NCI-H146 treated with DMSO at 0.1 percent for 48 hours (cell line): ENCODE results near the gene NAV2.

Experiments
- DNase-seq: peaks from one replicate; lab custom pipeline; 2025; ENCODE audit not compliant: unreplicated experiment; lab: John Stamatoyannopoulos, UW

NAV2 gene

GRCh38 chr11:19827399-19828135 is 114.9 kb downstream of the NAV2 start:
- no peak for DNase-seq

DNA sequence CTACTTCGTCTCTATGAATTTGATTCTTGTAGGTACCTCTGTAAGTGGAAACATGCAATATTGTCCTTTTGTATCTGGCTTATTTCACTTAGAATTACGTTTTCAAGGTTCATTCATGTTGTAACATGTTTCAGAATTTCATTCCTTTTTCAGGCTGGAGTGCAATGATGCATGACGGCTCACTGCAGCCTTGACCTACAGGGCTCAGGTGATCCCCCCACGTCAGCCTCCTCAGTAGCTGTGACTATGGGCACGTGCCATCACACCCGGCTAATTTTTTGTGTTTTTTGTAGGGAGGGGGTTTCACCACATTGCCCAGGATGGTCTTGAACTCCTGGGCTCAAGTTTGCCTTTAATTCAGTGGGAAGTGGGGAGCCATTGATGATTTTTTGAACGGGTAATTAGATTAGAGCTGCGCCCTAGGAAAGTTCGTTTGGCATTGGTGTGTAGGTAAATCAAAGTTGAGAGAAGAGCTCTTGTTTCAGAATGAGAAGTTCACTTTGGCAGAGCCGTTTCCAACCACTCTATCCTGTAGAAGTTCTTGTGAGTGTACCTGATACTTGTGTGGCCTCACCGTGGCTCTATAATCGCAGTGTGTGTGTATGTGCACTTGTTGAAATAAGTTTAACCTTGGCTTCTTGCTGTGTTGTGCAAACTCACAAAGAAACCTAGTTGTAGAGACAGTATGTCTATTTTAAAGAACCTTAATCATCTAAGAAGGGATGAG is 115.9 kb downstream of the NAV2 start:
- no peak for DNase-seq

- DNase-seq, result no peak
These were observed 116.6 kb downstream of the NAV2 start for GRCh38 chr11:19829109-19829837.

DNA sequence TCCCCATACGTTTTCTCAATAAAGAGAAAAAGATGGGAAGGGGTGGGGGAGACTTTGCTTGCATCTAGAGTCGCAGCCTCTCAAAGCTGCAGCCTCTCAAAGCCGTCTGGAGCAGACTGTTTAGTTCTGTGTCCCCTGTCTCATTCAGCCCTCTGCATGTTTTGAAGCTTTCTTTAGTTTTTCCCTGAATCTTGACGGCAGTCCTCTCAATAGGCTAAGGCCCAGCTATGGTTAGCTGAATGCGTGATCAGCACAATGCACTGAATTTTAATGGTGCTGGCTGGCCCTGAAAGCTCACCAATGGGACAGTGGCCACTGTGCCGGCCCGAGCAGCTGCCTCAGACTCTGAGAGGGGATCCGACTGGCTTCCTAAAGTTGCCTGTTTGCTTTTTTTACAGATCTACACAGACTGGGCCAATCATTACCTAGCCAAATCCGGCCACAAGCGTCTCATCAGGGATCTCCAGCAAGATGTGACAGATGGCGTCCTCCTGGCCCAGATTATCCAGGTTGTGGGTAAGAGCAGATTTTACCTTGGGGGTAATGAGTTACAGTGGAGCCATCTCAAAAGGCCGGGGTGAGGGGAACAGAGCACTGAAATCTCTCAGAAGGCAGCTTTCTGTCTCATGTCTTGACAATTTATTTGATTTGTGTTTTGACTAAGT is 119.6 kb downstream of the NAV2 start:
- no peak for DNase-seq

- no peak for DNase-seq
These were observed 120.3 kb downstream of the NAV2 start for GRCh38 chr11:19832901-19833300.

- DNase-seq, result no peak
These were observed 122.1 kb downstream of the NAV2 start for GRCh38 chr11:19834771-19835170.

DNA sequence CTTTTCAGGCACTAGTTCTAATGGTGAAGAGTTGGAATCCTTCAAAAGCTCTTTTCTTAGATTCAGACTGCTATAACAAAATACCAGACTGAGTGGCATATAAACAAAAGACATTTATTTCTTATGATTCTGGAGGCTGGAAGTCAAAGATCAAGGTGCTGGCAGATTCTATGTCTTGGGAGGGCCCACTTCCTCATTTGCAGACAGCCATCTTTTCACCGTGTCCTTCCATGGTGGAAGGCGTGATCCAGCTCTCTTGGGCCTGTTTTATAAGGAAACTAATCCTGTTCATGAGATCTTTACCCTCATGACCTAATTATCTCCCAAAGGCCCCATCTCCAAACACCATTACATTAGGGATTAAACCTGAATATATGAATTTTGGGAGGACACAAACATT is 124.0 kb downstream of the NAV2 start:
- DNase-seq, result no peak

- no peak for DNase-seq
These were observed 126.5 kb downstream of the NAV2 start for GRCh38 chr11:19838994-19839768.

GRCh38 chr11:19840961-19841360 is 128.3 kb downstream of the NAV2 start:
- DNase-seq, result no peak

DNA sequence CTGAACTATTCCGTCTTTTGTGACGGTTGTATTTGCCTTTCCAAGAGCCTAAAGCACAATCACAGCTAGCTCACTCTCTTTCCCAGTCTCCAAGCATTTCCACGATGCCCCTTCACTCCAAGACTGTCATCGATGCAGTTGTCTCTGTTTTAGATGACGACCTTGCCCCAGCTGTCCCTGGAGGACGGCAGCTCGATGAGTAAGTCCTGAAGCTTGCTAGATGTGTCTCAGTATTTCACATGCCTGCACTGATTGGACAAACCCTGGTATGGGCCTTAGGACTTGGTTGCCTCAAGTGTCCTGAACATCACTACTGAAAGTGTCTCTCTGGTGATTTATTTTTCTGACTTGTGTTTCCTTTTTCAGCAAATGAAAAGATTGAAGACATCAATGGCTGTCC is 129.9 kb downstream of the NAV2 start:
- no peak for DNase-seq

DNA sequence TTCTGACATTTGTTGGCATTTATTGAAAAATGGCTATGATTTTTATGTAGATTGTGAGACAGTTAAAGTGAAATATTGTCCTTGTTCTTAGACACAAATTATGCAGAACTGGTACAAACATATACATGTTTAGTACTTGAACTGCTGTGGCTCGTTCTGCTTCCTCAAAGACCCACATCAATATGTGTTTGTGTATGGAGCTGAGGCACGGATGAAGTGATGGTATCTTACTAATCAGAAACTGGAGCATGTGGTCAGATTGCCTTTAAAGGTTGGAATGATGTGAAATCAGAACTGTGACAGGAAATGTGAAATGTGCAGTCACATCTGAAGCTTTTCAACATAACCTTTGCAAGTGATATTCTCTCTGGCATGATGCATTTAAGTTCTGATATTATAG is 130.4 kb downstream of the NAV2 start:
- no peak for DNase-seq

- DNase-seq, result no peak
These were observed 131.4 kb downstream of the NAV2 start for GRCh38 chr11:19844012-19844411.

- DNase-seq, result no peak
These were observed 132.2 kb downstream of the NAV2 start for GRCh38 chr11:19844806-19845205.

DNA sequence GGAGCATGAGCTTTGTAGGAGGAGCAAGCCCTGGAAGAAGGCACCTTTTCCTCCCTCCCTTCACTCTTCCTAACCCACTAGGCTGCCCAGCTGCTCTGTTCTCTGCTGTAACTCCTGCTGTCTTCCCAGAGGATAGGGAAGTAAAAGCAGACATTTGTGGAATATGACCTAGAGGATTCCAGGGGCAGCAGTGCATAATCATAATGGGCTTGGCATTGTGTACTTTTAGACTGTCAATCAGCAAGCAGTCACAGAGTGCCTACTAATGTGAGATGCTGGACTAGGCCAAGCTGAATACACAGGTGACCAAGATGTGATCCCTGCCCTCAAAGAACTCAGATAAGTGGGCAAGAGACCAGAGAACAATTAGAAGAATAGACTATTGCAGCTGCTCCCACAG is 133.0 kb downstream of the NAV2 start:
- DNase-seq, result no peak

- no peak for DNase-seq
These were observed 134.1 kb downstream of the NAV2 start for GRCh38 chr11:19846654-19847305.

- no peak for DNase-seq
These were observed 135.6 kb downstream of the NAV2 start for GRCh38 chr11:19848219-19848618.

DNA sequence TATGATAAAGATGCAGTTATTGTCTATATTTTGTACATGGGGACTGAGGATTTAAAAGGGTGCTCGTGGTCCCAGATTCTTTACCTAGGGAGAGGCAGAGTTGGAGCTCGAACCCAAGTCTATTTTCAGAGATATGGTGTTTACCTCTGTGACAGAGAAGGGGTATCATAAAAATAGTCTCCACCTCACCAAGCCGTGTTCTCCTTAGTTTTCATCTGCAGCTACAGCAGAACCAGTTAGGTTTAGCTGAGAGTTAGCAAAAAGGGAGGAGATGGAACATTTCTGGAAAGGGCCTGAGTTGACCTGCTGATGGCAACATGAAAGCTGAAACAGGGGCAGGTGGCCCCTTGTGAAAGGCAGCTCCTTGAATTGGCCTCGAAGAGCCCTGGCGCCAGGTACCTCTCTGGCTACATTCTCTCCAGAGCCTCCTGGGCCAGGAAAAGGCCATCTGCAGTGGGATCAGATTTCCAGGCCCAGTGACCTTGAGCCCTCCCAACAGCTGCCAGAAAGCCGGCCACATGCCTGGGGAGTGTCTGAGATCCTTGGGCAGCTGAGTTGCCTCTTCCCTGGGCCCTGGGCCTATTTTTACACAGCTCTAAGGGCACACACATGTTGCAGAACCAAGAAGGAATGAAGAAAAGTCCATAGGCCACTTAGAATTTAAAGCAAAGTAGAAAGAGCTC is 136.6 kb downstream of the NAV2 start:
- no peak for DNase-seq

DNA sequence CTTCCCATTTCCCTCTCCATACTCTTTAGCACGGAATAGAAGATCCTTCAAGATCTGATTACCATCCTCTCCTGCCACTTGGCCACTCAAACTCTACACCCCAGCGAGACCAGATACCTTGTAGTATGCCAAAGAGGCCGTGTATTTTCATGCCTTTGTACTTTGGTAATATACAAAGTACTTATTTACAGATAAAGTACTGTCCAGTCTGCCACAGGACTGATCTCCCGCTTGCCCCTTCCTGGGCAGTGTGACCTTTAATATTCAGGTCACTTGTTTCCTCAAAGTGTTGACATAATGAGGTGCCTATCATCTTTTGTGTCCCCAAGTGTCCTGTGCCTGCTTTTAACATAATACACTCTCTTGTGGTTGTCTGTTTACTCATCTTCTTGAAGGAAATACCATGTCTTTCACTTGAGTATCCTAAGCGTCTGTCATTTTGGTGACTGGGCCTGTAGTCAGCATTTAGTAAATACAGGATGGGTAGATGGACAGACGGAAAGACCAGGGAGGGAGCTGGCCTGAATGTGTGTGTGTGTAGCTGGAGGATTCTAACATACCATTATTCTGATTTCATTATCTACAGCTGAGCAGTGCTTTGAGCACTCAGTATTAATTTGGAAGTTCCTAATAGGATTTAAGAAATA is 137.4 kb downstream of the NAV2 start:
- DNase-seq, result no peak

GRCh38 chr11:19852288-19852687 is 139.7 kb downstream of the NAV2 start:
- no peak for DNase-seq
